ENCODE results near the gene ZNF689. TPM values are rescaled to one million over a fixed set of nuclear protein-coding genes. Genes with fewer than 3 reads are reported as not detected.

The ZNF689 gene
- total RNA-seq, 3 donors from 2014 or later (not counting 1 experiment from before 2014, with no cell fraction given) = 8.8 to 9.3 (median 9.1) TPM

- H3K4me1 ChIP-seq (ENCODE audit: control insufficient read depth, insufficient read depth, low read length) = peaks cover 43% of the 10 kb centered on the region
- WGBS (ENCODE audit: insufficient coverage) = 45% methylated on average over 31 of the region's 32 CpGs
- Mint-ChIP-seq H3K4me3 (peak overlapping the region; percentile 98), H3K9me3 (no peaks in the 10 kb centered on the region), H3K4me1 (peaks cover 38 to 57% of the 10 kb centered on the region in 2 donors), H3K27ac (peak overlapping the region; percentile 98 to 99), H3K27me3 (ENCODE audit: low read depth in 2 of 2) (no peaks in the 10 kb centered on the region), H3K36me3 (no peaks in the 10 kb centered on the region)
- H3K27ac ChIP-seq (ENCODE audit: low read length) = peak overlapping the region; percentile 88
- peaks cover 60% of the 10 kb centered on the region for H3K36me3 ChIP-seq (ENCODE audit: control insufficient read depth, insufficient read depth, low read length)
- peak overlapping the region; percentile 48 for H3K4me3 ChIP-seq (ENCODE audit: low read length)
- no peak for ATAC-seq
- H3K27me3 ChIP-seq (ENCODE audit: control insufficient read depth, insufficient read depth, low read length) = no peaks in the 10 kb centered on the region
- H3K9me3 ChIP-seq (ENCODE audit: control insufficient read depth, insufficient read depth, low read length) = no peaks in the 10 kb centered on the region
- TF ChIP-seq, protein P1, sequence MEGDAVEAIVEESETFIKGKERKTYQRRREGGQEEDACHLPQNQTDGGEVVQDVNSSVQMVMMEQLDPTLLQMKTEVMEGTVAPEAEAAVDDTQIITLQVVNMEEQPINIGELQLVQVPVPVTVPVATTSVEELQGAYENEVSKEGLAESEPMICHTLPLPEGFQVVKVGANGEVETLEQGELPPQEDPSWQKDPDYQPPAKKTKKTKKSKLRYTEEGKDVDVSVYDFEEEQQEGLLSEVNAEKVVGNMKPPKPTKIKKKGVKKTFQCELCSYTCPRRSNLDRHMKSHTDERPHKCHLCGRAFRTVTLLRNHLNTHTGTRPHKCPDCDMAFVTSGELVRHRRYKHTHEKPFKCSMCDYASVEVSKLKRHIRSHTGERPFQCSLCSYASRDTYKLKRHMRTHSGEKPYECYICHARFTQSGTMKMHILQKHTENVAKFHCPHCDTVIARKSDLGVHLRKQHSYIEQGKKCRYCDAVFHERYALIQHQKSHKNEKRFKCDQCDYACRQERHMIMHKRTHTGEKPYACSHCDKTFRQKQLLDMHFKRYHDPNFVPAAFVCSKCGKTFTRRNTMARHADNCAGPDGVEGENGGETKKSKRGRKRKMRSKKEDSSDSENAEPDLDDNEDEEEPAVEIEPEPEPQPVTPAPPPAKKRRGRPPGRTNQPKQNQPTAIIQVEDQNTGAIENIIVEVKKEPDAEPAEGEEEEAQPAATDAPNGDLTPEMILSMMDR (IDR thresholded peaks at IDR 0.05) = no peak
- no peak for DNase-seq
- intact Hi-C loops (cut with micrococcal nuclease) = loop anchor here (5.0 kb wide), 1 partner anchor 85 kb away; the partner anchor contains the start of gene ZNF688
Observed at GRCh38 chr16:30656974-30657865, 47.0 kb upstream of the ZNF689 start.

GRCh38 chr16:30656388-30656787 lies 46.2 kb upstream of the ZNF689 start:
- peaks cover 42% of the 10 kb centered on the region for H3K4me1 ChIP-seq (ENCODE audit: control insufficient read depth, insufficient read depth, low read length)
- DNase-seq = no peak
- Mint-ChIP-seq H3K36me3 (no peaks in the 10 kb centered on the region), H3K4me1 (peaks cover 37 to 56% of the 10 kb centered on the region in 2 donors), H3K27ac (peak overlapping the region; percentile 98 to 99), H3K4me3 (no peak overlapping the region), H3K9me3 (no peaks in the 10 kb centered on the region), H3K27me3 (ENCODE audit: low read depth in 2 of 2) (no peaks in the 10 kb centered on the region)
- no peaks in the 10 kb centered on the region for H3K27me3 ChIP-seq (ENCODE audit: control insufficient read depth, insufficient read depth, low read length)
- no peaks in the 10 kb centered on the region for H3K9me3 ChIP-seq (ENCODE audit: control insufficient read depth, insufficient read depth, low read length)
- H3K27ac ChIP-seq (ENCODE audit: low read length) = peak overlapping the region; percentile 88
- TF ChIP-seq, protein P1 (IDR thresholded peaks at IDR 0.05) = no peak
- H3K4me3 ChIP-seq (ENCODE audit: low read length) = no peak overlapping the region
- H3K36me3 ChIP-seq (ENCODE audit: control insufficient read depth, insufficient read depth, low read length) = peaks cover 52% of the 10 kb centered on the region
- 97% methylated on average over 8 of the region's 8 CpGs for WGBS (ENCODE audit: insufficient coverage)
- intact Hi-C loops (cut with micrococcal nuclease) = loop anchor here (5.0 kb wide), 1 partner anchor 84 kb away; the partner anchor contains the start of gene ZNF688
- ATAC-seq = no peak

DNA sequence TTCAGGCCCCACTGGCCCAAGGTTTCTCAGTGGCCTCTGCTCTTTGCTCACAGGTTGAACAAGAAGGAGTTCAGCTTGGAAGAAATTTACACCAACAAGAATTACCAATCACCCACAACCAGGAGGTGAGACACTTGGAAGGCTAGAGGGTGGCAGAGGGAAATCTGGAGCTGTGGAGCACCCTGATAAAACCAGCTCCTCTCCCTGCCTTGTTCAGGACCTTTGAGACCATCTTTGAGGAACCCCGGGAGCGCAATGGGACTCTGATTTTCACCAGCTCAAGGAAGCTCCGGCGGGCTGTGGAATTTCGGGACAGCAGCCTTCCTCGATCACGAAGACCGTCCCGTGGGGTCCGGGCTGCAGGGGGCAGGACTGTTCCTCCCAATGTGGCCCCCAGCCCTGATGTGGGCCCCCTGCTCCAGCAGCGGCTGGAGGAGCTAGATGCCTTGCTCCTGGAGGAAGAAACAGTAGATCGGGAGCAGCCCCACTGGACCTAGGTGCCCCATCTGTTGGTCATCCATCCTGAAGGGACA lies 45.7 kb upstream of the ZNF689 start:
- Mint-ChIP-seq H3K27ac (peak overlapping the region; percentile 98 to 99), H3K36me3 (no peaks in the 10 kb centered on the region), H3K9me3 (no peaks in the 10 kb centered on the region), H3K27me3 (ENCODE audit: low read depth in 2 of 2) (no peaks in the 10 kb centered on the region), H3K4me1 (peaks cover 34 to 54% of the 10 kb centered on the region in 2 donors), H3K4me3 (no peak overlapping the region)
- Histone ChIP-seq H3K9me3 (ENCODE audit: control insufficient read depth, insufficient read depth, low read length) (no peaks in the 10 kb centered on the region), H3K27me3 (ENCODE audit: control insufficient read depth, insufficient read depth, low read length) (no peaks in the 10 kb centered on the region), H3K27ac (ENCODE audit: low read length) (no peak overlapping the region), H3K36me3 (ENCODE audit: control insufficient read depth, insufficient read depth, low read length) (peaks cover 47% of the 10 kb centered on the region), H3K4me3 (ENCODE audit: low read length) (no peak overlapping the region), H3K4me1 (ENCODE audit: control insufficient read depth, insufficient read depth, low read length) (peaks cover 37% of the 10 kb centered on the region)
- DNase-seq (no peak), ATAC-seq (no peak)
- TF ChIP-seq, protein P1 (IDR thresholded peaks at IDR 0.05) = no peak
- intact Hi-C loops (cut with micrococcal nuclease) = loop anchor here (5.0 kb wide), 1 partner anchor 84 kb away; the partner anchor contains the start of gene ZNF688
- WGBS (ENCODE audit: insufficient coverage) = 99% methylated on average over 12 of the region's 12 CpGs

Data from natural killer cell (primary cell).